Lower lobe of right lung (tissue), 2 donors: ENCODE data around the gene PJA2. TPM values are rescaled to one million over a fixed set of nuclear protein-coding genes. Genes with fewer than 3 reads are reported as not detected.
"Not testable (repeated sequence)": the region's sequence is repeated elsewhere in the genome, so short reads cannot be mapped to it uniquely, and the experiment has no call there.

Experiments used
- ATAC-seq, 2 donors: fragments of 200-7000 bp; cut with Tn5 transposase; one replicate each; pipeline ENCODE4 v1.9.1; 2020 to 2022; ENCODE audit warnings: mild to moderate bottlenecking in 2 of 2, moderate library complexity in 2 of 2
- DNase-seq: peaks from one replicate; pipeline ENCODE4 v3.0.0-alpha.2; 2020
- H3K27ac ChIP-seq: fragments of 200-600 bp; one replicate; pipeline ENCODE4 v1.8.0; 2022
- H3K27me3 ChIP-seq: fragments of 200-600 bp; one replicate; pipeline ENCODE4 v1.8.0; 2022; ENCODE audit warnings: low read depth
- H3K36me3 ChIP-seq: fragments of 200-600 bp; one replicate; pipeline ENCODE4 v1.8.0; 2022; ENCODE audit warnings: mild to moderate bottlenecking
- H3K4me1 ChIP-seq: fragments of 200-600 bp; one replicate; pipeline ENCODE4 v1.8.0; 2022
- H3K4me3 ChIP-seq: fragments of 200-600 bp; one replicate; pipeline ENCODE4 v1.8.0; 2022; ENCODE audit warnings: mild to moderate bottlenecking
- H3K9me3 ChIP-seq: fragments of 200-600 bp; one replicate; pipeline ENCODE4 v1.8.0; 2022
- CTCF ChIP-seq: fragments of 200-600 bp; IDR thresholded peaks from one replicate; pipeline ENCODE4 v1.8.0; 2022; ENCODE audit warnings: antibody characterized with exemption, mild to moderate bottlenecking
- intact Hi-C: fragments of 100-400 bp; cut with DNase I; formaldehyde crosslinking; loops from one replicate; pipeline ENCODE4 v1.11.0; 2022
- total RNA-seq: library from RNA; stranded (reverse); fragmentation: NEBNext Ultra II Directional; extraction: Animal tissue kit (Norgen Biotek cat#: 25700); gene quantifications from one replicate; pipeline ENCODE4 v1.2.1, GENCODE V29; 2021
- donor health status: DM: no; HTN: yes; CAD: no; lungs with severe emphysema.

Gene PJA2
- total RNA-seq, 1 donor from 2014 or later: 84.0 TPM

- ATAC-seq (no peak), DNase-seq (no peak)
- no peaks in the 10 kb centered on the region for H3K9me3 ChIP-seq
- H3K36me3 ChIP-seq: no peaks in the 10 kb centered on the region
- H3K27me3 ChIP-seq: no peaks in the 10 kb centered on the region
- H3K4me3 ChIP-seq: no peak overlapping the region
- no peak for TF ChIP-seq CTCF
- H3K27ac ChIP-seq: no peak overlapping the region
- H3K4me1 ChIP-seq: peaks cover 11% of the 10 kb centered on the region
- intact Hi-C loops: no loop called here
Observed at GRCh38 chr5:109451146-109451545, 41.4 kb upstream of the PJA2 start.

- no peak overlapping the region for H3K27ac ChIP-seq
- H3K27me3 ChIP-seq: no peaks in the 10 kb centered on the region
- H3K4me1 ChIP-seq: peaks cover 4% of the 10 kb centered on the region
- no peaks in the 10 kb centered on the region for H3K36me3 ChIP-seq
- no peak for TF ChIP-seq CTCF
- intact Hi-C loops: no loop called here
- DNase-seq: no peak
- H3K9me3 ChIP-seq: no peaks in the 10 kb centered on the region
- no peak for ATAC-seq
- H3K4me3 ChIP-seq: no peak overlapping the region
Observed at GRCh38 chr5:109450129-109450877, 40.5 kb upstream of the PJA2 start.

GRCh38 chr5:109448838-109449237, 39.1 kb upstream of the PJA2 start:
- H3K4me3 ChIP-seq: no peak overlapping the region
- no peaks in the 10 kb centered on the region for H3K9me3 ChIP-seq
- no peaks in the 10 kb centered on the region for H3K27me3 ChIP-seq
- H3K36me3 ChIP-seq: no peaks in the 10 kb centered on the region
- no peak overlapping the region for H3K27ac ChIP-seq
- intact Hi-C loops: no loop called here
- TF ChIP-seq CTCF: no peak
- no peaks in the 10 kb centered on the region for H3K4me1 ChIP-seq
- ATAC-seq (no peak), DNase-seq (no peak)

GRCh38 chr5:109439590-109439989, 29.8 kb upstream of the PJA2 start:
- intact Hi-C loops: no loop called here
- Histone ChIP-seq H3K27ac (no peak overlapping the region), H3K36me3 (no peaks in the 10 kb centered on the region), H3K9me3 (no peaks in the 10 kb centered on the region), H3K4me1 (no peaks in the 10 kb centered on the region), H3K27me3 (no peaks in the 10 kb centered on the region), H3K4me3 (no peak overlapping the region)
- no peak for DNase-seq
- ATAC-seq: no peak
- no peak for TF ChIP-seq CTCF

GRCh38 chr5:109426075-109426474, 16.3 kb upstream of the PJA2 start:
- Histone ChIP-seq H3K27me3 (no peaks in the 10 kb centered on the region), H3K4me1 (no peaks in the 10 kb centered on the region), H3K9me3 (no peaks in the 10 kb centered on the region), H3K27ac (no peak overlapping the region), H3K4me3 (no peak overlapping the region), H3K36me3 (no peaks in the 10 kb centered on the region)
- intact Hi-C loops: no loop called here
- TF ChIP-seq CTCF: no peak
- no peak for ATAC-seq
- no peak for DNase-seq

- intact Hi-C loops, H3K4me1 ChIP-seq, H3K9me3 ChIP-seq, ATAC-seq, H3K27ac ChIP-seq, H3K36me3 ChIP-seq, DNase-seq, H3K4me3 ChIP-seq, H3K27me3 ChIP-seq: not testable (repeated sequence)
Observed at GRCh38 chr5:109425521-109425920, 15.7 kb upstream of the PJA2 start.
